HG03108 (cell line): ENCODE data around the gene WDR17.
A peak's percentile ranks its signal among the peaks of the same experiment; 100 is the strongest.

Experiments
- ATAC-seq: cut with Tn5 transposase; IDR thresholded peaks from one replicate; pipeline ENCODE4 v1.9.1; 2021; ENCODE audit warnings: moderate library complexity; ENCODE audit not compliant: unreplicated experiment

Gene WDR17

DNA sequence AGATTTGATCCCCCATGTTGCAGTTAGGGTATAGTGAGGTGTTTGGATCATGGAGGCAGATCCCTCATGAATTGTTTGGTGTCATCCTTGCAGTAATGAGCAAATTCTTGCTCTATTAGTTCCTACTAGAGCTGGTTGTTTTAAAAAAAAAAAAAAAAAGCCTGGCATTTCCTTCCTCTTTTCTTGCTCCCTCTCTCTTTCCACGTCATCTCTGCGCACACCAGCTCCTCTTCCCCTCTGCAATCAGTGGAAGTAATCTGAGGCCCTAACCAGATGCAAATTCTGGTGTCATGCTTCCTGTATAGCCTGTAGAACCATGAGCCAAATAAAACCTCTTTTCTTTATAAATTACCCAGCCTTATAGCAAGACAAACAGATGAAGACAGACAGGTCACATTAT, 24.5 kb downstream of the WDR17 start:
- ATAC-seq: no peak

DNA sequence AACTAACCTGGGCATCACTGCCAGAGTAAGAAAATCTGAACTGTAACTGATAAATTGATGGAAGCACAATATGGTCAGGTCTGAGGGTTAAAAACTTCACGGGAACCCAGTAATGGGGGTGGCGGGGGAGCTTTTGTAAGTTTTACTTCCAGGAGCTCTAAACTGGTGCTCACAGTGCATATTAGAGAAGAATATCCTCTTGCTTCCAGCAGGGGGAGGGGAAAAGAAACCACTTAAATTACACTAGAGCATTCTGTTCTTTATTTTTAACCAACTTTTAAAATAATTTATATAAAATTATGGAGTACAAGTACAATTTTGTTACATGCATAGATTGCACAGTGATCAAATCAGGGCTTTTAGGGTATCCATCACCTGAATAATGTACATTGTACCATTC, 33.7 kb downstream of the WDR17 start:
- no peak for ATAC-seq

GRCh38 chr4:176102414-176103063, 36.9 kb downstream of the WDR17 start:
- no peak for ATAC-seq

GRCh38 chr4:176107695-176108094, 42.1 kb downstream of the WDR17 start:
- no peak for ATAC-seq

- peak; percentile 100 for ATAC-seq
Measured at GRCh38 chr4:176123710-176124407, 58.2 kb downstream of the WDR17 start.

GRCh38 chr4:176125063-176125462, 59.4 kb downstream of the WDR17 start:
- ATAC-seq: no peak

- ATAC-seq: no peak
Measured at GRCh38 chr4:176134670-176135069, 69.0 kb downstream of the WDR17 start.

DNA sequence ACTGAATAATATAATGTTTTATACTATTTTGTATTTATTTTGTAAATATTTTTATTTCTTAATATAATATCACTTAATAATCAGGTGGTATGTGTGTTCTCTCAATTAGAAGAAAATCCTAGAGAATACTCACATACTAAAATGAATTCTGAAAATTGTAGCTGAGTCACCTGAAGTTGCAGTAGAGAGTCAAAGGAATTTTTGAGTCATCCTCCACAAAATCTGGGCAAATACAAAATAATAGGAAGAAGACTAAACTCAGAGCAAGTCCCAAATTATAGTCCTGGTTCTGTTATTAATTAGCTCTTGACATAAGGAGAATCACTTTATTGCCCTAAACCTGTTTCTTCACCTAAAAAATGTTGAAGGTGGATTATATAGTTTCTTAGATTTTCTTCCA, 72.0 kb downstream of the WDR17 start:
- no peak for ATAC-seq

DNA sequence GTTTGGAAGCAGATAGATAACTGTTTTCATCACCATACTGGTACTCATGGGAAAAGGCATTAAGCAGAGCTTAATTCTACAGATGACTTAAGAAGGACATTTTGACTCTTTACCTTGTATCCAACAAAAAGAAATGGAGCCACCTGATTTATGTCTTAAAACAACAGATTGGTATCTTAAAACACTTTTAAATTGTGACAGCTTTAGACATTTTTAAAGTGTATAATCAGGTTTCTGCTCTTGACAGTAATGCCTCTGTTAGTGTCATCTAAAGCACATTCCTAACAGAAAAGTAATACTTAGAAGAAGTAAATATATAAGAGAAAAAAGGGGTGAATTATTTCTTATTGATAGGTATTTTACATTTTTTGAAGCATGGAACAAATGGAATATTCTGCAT, 73.9 kb downstream of the WDR17 start:
- no peak for ATAC-seq

DNA sequence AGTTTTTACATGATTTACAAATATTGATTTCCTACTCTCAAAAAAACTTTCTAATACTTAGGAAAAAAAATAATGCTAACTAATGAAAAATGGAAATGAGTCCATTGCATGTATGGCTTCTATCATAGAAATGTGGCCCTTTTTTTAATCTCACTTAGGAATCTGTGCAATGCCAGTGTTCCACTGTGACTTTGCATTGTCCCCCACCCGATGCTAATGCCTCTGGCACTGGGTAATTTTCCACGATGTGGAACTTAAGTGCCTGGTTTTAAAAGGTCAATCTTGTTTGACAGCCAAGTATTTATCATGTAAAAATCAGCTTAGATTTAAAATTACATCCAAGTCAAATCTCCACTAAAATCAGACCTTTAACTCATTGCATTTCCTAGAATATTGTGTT, 76.6 kb downstream of the WDR17 start:
- ATAC-seq: no peak

- ATAC-seq: no peak
Measured at GRCh38 chr4:176149680-176150355, 84.2 kb downstream of the WDR17 start.

DNA sequence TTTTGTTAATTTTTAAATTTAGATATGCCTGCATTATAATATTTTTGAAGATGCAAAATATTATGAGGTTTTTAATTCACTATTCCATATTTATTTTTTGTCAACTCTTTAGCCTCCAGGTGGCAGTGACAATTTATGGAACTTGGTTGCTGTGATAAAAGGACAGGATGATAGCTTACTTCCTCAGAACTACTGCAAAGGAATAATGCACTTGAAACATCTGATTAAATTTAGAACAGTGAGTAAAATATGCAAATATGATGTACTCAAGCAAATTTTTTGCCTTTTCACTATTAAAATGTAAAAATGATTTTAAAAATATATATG, 84.7 kb downstream of the WDR17 start:
- ATAC-seq: no peak

- no peak for ATAC-seq
Measured at GRCh38 chr4:176150704-176151103, 85.1 kb downstream of the WDR17 start.

- ATAC-seq: no peak
Measured at GRCh38 chr4:176153124-176153523, 87.5 kb downstream of the WDR17 start.

GRCh38 chr4:176156656-176157055, 91.0 kb downstream of the WDR17 start:
- no peak for ATAC-seq

GRCh38 chr4:176163041-176163440, 97.4 kb downstream of the WDR17 start:
- no peak for ATAC-seq

- ATAC-seq: no peak
Measured at GRCh38 chr4:176185051-176185450, 119.4 kb downstream of the WDR17 start.

- no peak for ATAC-seq
Measured at GRCh38 chr4:176186067-176186466, 120.4 kb downstream of the WDR17 start.

GRCh38 chr4:176186671-176187395, 121.2 kb downstream of the WDR17 start:
- no peak for ATAC-seq

- ATAC-seq: no peak
Measured at GRCh38 chr4:176187624-176188023, 122.0 kb downstream of the WDR17 start.

DNA sequence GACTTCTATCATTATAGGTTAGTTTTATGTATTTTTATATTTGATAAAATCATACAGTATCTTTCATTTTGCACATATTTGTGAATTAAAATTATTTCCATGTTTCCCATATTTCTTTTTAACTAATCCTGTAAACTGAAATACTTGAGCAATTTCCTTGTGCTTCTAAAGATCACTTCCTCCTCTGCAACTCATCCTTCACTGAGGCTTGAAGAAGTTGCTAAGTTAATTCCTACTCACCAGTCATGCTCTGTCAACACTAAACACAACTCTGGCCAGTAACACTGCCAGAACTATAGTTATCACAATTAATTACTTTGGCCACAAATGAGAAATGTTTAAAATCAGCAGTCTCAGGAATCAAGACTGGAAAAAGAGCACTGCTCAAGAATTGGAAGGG, 123.0 kb downstream of the WDR17 start:
- no peak for ATAC-seq
